Hepatocyte (in vitro differentiated cells): ENCODE results near the gene TOX4.

Source experiments
- EZH2 ChIP-seq: fragments of 200-600 bp; sonication (generic); IDR thresholded peaks from 2 replicates; pipeline ENCODE4 v1.6.1; 2016; ENCODE audit warnings: antibody characterized with exemption, mild to moderate bottlenecking, borderline replicate concordance
- TF ChIP-seq, protein P1 (sequence below): fragments of 200-600 bp; sonication (generic); IDR thresholded peaks from 2 replicates; pipeline ENCODE4 v1.5.1; 2016; ENCODE audit warnings: antibody characterized with exemption, mild to moderate bottlenecking; ENCODE audit not compliant: poor library complexity

DNA sequence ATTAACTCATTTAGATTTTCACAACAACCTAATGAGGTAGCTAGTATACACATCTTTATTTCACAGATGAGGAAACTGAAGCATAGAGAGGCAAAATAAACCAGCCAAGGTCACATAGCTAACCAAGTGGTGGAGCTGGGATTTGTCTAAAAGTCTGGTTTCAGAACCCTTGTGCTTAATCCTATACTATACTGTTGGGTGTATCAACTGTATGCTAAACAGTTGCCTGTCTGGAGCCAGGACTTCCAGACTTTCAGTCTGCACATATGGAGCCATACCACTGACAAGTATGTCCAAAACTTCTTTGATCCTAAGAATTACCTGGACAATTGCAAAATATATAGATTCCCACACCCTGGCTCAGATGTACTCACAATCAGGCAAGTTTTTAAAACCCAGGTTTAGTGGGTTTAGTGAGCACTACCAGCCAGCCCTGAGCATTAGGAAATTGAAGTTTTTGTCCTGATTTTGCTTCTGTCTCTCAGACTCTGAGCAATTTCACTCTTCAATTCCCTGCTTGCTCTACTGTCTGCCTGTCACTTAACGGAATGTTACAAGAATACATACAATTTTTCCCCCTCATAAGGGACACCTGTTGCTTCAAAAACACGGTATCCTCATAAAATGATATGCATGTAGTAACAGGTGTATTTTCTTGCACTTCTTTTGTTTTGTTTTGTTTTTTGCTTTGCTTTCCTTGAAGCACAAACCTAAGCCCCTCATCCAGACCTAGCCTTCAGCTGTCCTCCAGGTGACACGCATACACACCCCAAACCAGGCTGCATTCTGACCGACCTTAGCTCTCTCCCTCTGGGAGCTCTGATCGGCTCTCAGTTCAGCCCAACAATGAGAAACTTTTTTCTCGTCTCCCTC lies 58.8 kb downstream of the TOX4 start:
- TF ChIP-seq, protein P1, sequence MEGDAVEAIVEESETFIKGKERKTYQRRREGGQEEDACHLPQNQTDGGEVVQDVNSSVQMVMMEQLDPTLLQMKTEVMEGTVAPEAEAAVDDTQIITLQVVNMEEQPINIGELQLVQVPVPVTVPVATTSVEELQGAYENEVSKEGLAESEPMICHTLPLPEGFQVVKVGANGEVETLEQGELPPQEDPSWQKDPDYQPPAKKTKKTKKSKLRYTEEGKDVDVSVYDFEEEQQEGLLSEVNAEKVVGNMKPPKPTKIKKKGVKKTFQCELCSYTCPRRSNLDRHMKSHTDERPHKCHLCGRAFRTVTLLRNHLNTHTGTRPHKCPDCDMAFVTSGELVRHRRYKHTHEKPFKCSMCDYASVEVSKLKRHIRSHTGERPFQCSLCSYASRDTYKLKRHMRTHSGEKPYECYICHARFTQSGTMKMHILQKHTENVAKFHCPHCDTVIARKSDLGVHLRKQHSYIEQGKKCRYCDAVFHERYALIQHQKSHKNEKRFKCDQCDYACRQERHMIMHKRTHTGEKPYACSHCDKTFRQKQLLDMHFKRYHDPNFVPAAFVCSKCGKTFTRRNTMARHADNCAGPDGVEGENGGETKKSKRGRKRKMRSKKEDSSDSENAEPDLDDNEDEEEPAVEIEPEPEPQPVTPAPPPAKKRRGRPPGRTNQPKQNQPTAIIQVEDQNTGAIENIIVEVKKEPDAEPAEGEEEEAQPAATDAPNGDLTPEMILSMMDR = no peak
- TF ChIP-seq EZH2 = no peak
